HAP-1 (cell line): ENCODE results near the gene PRSS27.

ENCODE experiments used
- DNase-seq, 2 experiments: peaks; one replicate each; pipeline ENCODE4 v3.0.0-alpha.2; 2016 to 2020; ENCODE audit warnings: low spot score in 2 of 2
- H3K27me3 ChIP-seq: fragments of 250-450 bp; sonication (Bioruptor Pico); 2 replicates; pipeline ENCODE4 v1.5.1; 2020; ENCODE audit warnings: low read depth, mild to moderate bottlenecking, moderate library complexity
- H3K36me3 ChIP-seq: fragments of 250-450 bp; sonication (Bioruptor Pico); replicated peaks from 2 replicates; pipeline ENCODE4 v1.5.1; 2020; ENCODE audit warnings: mild to moderate bottlenecking
- H3K4me1 ChIP-seq: fragments of 250-450 bp; sonication (Bioruptor Pico); 2 replicates; pipeline ENCODE4 v1.5.1; 2020; ENCODE audit warnings: mild to moderate bottlenecking
- H3K4me3 ChIP-seq: fragments of 250-450 bp; sonication (Bioruptor Pico); 2 replicates; pipeline ENCODE4 v1.5.1; 2020; ENCODE audit warnings: mild to moderate bottlenecking, moderate library complexity
- H3K9me3 ChIP-seq: fragments of 250-450 bp; sonication (Bioruptor Pico); 2 replicates; pipeline ENCODE4 v1.5.1; 2020; ENCODE audit warnings: mild to moderate bottlenecking, moderate library complexity
- in situ Hi-C: fragments of 300-500 bp; cut with MboI; formaldehyde crosslinking; loops from 3 replicates; pipeline ENCODE4 v1.14.3; 2020; ENCODE audit warnings: low sequenced_read_pairs, inconsistent platforms, mixed read lengths

PRSS27 gene

DNA sequence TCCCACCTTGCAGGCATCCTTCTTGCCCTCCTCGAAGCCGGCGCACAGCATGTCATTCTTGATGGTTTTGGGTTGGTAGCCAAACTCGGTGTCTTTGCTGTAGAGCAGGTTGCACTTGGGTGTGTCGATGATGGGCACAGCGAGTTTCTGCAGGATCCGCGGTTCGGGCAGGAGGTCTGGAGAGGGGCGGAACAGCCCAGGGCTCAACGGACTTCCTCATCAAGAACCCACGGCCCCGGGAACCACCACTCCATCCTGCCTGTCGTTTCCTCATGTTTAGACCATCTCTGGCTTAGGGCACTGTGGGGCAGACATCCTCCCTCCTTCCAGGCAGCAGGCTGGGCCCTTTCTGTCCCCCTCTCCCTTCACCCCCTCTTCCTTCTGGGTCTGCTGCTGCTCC is 6.5 kb downstream of the PRSS27 start:
- no peak for DNase-seq
- 0 out of 2 replicates have a peak, but pooled peaks cover 1% of the 10 kb centered on the region for H3K36me3 ChIP-seq
- H3K4me1 ChIP-seq: no peaks in the 10 kb centered on the region
- in situ Hi-C loops: no loop called here
- H3K4me3 ChIP-seq: no peak overlapping the region
- H3K9me3 ChIP-seq: no peaks in the 10 kb centered on the region
- peaks cover 6% of the 10 kb centered on the region for H3K27me3 ChIP-seq

GRCh38 chr16:2712546-2712945 is 7.5 kb downstream of the PRSS27 start:
- no peak for DNase-seq
- Histone ChIP-seq H3K27me3 (peaks cover 6% of the 10 kb centered on the region), H3K36me3 (peaks cover 9% of the 10 kb centered on the region; the same call in 1 of the 2 replicates), H3K4me1 (no peaks in the 10 kb centered on the region), H3K4me3 (no peak overlapping the region), H3K9me3 (no peaks in the 10 kb centered on the region)
- in situ Hi-C loops: no loop called here

DNA sequence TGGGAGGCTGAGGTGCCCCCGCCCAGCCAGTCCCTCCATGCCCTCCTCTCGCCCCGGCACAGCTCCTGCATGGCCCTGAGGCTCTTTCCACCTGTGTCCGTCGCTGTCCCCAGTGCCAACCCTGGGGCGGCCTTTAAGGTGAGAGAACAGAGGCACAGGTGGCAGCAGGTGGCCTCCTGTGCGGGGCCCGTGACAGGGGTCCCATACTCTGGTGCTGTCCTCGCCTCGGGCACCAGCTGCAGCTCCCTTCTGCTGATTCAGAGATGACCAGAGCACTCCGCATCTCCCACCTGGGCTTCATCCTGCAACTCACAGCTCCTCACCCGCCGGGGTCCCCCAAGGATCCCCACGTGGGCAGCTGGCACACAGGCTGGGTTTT is 8.0 kb downstream of the PRSS27 start:
- no peaks in the 10 kb centered on the region for H3K4me1 ChIP-seq
- H3K27me3 ChIP-seq: peaks cover 6% of the 10 kb centered on the region
- no peak overlapping the region for H3K4me3 ChIP-seq
- H3K36me3 ChIP-seq: peaks cover 14% of the 10 kb centered on the region
- in situ Hi-C loops: no loop called here
- DNase-seq: no peak
- no peaks in the 10 kb centered on the region for H3K9me3 ChIP-seq

GRCh38 chr16:2711370-2712062 is 8.5 kb downstream of the PRSS27 start:
- no peaks in the 10 kb centered on the region for H3K9me3 ChIP-seq
- in situ Hi-C loops: no loop called here
- peaks cover 6% of the 10 kb centered on the region for H3K27me3 ChIP-seq
- no peaks in the 10 kb centered on the region for H3K4me1 ChIP-seq
- DNase-seq: no peak
- no peak overlapping the region for H3K4me3 ChIP-seq
- peaks cover 15% of the 10 kb centered on the region for H3K36me3 ChIP-seq

- Histone ChIP-seq H3K27me3 (peaks cover 6% of the 10 kb centered on the region), H3K36me3 (peaks cover 15% of the 10 kb centered on the region), H3K4me1 (no peaks in the 10 kb centered on the region), H3K9me3 (no peaks in the 10 kb centered on the region), H3K4me3 (no peak overlapping the region)
- no peak for DNase-seq
- in situ Hi-C loops: no loop called here
Measured at GRCh38 chr16:2710711-2711231, 9.3 kb downstream of the PRSS27 start.

DNA sequence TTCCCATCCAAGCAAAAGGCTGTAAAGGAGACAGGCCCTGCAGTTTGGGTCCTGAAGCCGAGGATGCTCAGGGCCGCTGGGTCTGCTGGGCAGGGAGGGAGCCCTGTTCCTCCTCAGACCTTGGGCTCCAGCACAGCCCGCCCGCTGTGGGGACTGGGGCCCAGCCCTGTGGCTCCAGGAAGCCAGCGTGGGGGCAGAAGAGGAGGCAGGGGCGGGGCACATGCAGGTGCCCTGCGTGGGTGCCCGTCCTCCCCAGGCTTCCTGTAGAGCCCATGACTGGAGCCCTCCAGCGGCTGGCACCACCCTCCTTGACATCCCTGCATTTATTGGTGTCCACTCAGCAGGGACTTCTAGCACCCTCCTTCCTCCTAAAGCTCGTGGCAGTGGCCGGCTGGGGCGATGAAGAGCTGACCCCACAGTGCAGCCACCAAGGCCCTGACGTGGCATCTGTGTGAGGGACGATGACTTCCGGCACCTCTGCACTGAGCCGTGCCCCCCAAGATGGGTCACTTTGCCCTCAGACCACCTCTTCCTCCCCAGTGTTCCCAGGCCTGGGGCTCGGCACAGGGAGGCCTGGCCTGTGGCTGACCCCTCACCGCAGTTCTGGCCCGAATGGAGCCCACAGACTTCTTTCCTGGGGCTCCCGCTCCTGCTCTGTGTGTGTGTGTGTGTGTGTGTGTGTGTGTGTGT is 9.9 kb downstream of the PRSS27 start:
- no peak for DNase-seq
- Histone ChIP-seq H3K36me3 (peaks cover 15% of the 10 kb centered on the region), H3K4me3 (no peak overlapping the region), H3K4me1 (no peaks in the 10 kb centered on the region), H3K27me3 (peaks cover 6% of the 10 kb centered on the region; the same call in 1 of the 2 replicates), H3K9me3 (no peaks in the 10 kb centered on the region)
- in situ Hi-C loops: no loop called here

DNA sequence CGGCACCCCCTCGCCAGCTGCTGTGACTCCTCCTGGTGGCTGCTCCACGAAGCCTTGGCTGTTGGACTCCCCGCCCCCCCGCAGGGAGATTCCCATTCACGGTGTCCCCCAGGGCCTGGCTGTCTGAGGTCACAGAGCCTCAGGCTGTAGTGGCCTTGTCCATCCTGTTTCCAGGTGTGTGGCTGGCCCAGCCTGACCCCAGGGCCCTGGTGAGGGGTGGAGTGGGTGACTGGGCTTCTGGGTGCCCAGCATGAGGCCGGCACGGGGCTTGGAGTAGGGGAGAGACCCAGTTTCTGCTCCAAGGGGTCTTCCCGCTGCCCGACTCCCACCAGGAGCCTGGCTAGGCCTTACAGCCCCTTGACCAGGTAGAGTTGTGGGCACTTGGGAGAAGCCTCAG is 10.4 kb downstream of the PRSS27 start:
- H3K9me3 ChIP-seq: no peaks in the 10 kb centered on the region
- peaks cover 6% of the 10 kb centered on the region; the same call in 1 of the 2 replicates for H3K27me3 ChIP-seq
- no peak for DNase-seq
- peaks cover 15% of the 10 kb centered on the region for H3K36me3 ChIP-seq
- no peak overlapping the region for H3K4me3 ChIP-seq
- in situ Hi-C loops: no loop called here
- no peaks in the 10 kb centered on the region for H3K4me1 ChIP-seq

- Histone ChIP-seq H3K4me1 (no peaks in the 10 kb centered on the region), H3K36me3 (peaks cover 15% of the 10 kb centered on the region), H3K27me3 (peaks cover 4% of the 10 kb centered on the region; the same call in 1 of the 2 replicates), H3K9me3 (no peaks in the 10 kb centered on the region), H3K4me3 (no peak overlapping the region)
- in situ Hi-C loops: no loop called here
- DNase-seq: no peak
Measured at GRCh38 chr16:2708955-2709587, 11.0 kb downstream of the PRSS27 start.

GRCh38 chr16:2708290-2708639 is 11.8 kb downstream of the PRSS27 start:
- Histone ChIP-seq H3K9me3 (no peaks in the 10 kb centered on the region), H3K4me1 (no peaks in the 10 kb centered on the region), H3K36me3 (peaks cover 15% of the 10 kb centered on the region), H3K27me3 (no peaks in the 10 kb centered on the region), H3K4me3 (no peak overlapping the region)
- DNase-seq: no peak
- in situ Hi-C loops: no loop called here

DNA sequence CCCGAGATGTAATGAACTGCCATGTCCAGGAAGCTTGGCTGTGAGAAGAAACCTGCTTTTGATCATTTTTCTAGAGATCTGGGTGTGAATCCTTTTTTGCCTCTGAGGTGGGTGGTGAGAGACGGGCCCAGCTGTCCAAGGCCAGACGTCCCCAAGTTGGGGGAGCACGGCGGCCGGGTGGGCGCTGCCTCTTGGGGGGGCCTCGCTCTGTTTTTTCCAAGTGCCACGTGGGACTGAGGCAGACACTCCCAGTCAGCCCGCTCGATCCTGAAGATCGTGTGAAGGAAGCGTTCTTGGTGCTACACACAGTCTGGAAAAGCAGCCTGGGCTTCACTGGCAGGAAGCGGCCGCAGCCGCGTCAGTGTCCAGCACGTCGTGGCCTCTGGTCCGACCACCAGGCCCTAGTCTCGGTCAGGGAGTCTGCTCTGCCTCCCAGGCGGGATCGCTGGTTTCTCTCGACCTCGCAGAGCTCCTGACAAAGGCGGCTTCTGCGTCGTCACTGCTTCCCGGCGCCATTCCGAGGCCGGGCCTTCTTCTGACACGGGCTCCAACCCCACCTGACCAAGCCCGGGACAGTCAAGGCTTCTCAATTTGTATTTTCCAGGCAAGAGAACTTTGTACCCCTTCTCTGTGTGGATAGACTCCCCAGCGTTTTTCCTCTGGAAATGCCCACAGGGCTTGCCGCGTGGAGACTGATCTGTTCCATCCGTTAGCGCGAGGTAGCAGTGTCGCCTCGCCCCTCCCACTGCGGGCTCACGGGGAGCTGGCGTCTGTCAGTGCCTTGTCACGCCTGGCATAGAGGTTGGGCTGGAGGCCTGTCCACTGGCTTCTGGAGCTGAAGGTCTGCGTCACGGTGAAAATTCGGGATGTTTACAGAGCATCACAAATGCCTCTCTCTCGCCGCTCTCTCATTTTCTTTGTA is 12.4 kb downstream of the PRSS27 start:
- Histone ChIP-seq H3K4me3 (no peak overlapping the region), H3K9me3 (no peaks in the 10 kb centered on the region), H3K27me3 (no peaks in the 10 kb centered on the region), H3K36me3 (peaks cover 19% of the 10 kb centered on the region), H3K4me1 (no peaks in the 10 kb centered on the region)
- in situ Hi-C loops: no loop called here
- DNase-seq: no peak

- Histone ChIP-seq H3K4me3 (no peak overlapping the region), H3K4me1 (no peaks in the 10 kb centered on the region), H3K27me3 (no peaks in the 10 kb centered on the region), H3K36me3 (peaks cover 25% of the 10 kb centered on the region), H3K9me3 (no peaks in the 10 kb centered on the region)
- DNase-seq: no peak
- in situ Hi-C loops: no loop called here
Measured at GRCh38 chr16:2706611-2707311, 13.3 kb downstream of the PRSS27 start.

GRCh38 chr16:2706085-2706484 is 13.9 kb downstream of the PRSS27 start:
- Histone ChIP-seq H3K4me1 (no peaks in the 10 kb centered on the region), H3K9me3 (no peaks in the 10 kb centered on the region), H3K27me3 (no peaks in the 10 kb centered on the region), H3K4me3 (no peak overlapping the region), H3K36me3 (peaks cover 25% of the 10 kb centered on the region)
- no peak for DNase-seq
- in situ Hi-C loops: no loop called here

DNA sequence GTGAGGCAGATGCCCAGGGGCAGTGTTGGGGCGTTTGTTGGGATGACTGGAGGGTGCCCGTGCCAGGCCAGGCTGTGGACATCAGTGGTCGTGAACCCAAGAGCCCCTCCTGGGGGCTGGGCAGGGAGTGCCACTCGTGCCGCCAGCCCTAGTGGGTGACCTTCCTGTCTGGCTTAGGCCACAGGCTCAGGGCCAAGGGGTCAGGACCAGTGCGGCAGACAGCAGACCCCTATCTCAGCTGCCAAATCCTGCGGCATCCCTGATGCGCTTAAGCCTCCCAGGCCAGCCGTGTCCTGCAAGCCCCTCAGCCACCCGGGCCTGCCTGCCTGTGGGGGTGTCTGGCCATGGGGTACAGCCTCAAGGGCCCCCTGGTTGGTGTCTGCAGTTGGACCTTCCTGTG is 14.7 kb downstream of the PRSS27 start:
- no peak for DNase-seq
- H3K4me3 ChIP-seq: no peak overlapping the region
- in situ Hi-C loops: no loop called here
- no peaks in the 10 kb centered on the region for H3K27me3 ChIP-seq
- no peaks in the 10 kb centered on the region for H3K4me1 ChIP-seq
- peaks cover 27% of the 10 kb centered on the region for H3K36me3 ChIP-seq
- H3K9me3 ChIP-seq: no peaks in the 10 kb centered on the region
